ENCODE data around the gene TNFSF12. TPM values are rescaled to one million over a fixed set of nuclear protein-coding genes. Genes with fewer than 3 reads are reported as not detected.

Gene TNFSF12
- total RNA-seq, 1 experiment from 2014 or later: not detected

DNA sequence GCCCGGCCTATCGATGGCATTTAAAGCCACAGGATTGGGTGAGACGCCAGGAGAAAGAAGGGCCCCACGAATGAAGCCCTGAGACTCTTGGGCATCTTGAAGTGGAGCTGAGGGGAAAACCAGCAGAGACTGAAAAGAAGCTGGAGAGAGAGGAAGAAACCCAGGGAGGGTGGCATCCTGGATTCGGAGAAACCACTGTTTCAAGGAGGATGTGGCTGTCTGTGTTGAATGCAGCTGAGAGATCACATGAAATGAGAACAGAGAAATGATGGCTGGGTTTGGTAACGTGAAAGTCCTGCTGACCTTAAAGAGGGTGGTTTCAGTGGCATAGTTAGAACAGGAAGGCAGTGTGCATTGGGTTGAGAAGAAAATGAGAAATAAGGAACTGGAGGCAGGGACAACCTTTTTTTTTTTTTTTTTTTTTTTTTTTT lies 3.8 kb downstream of the TNFSF12 start:
- no peak overlapping the region for H3K27ac Mint-ChIP-seq (ENCODE audit: unreplicated experiment)
- CTCF ChIA-PET: no interaction called here
- no peaks in the 10 kb centered on the region for H3K9me3 ChIP-seq
- no peaks in the 10 kb centered on the region for H3K27me3 ChIP-seq (replicated peaks; ENCODE audit: control insufficient read depth, insufficient read depth, low read length)
- DNase-seq: no peak
- no peaks in the 10 kb centered on the region for H3K9me3 Mint-ChIP-seq (ENCODE audit: unreplicated experiment)
- H3K4me1 ChIP-seq: peaks cover 4% of the 10 kb centered on the region; the same call in 1 of the 2 replicates
- H3K4me1 Mint-ChIP-seq (ENCODE audit: low read depth, unreplicated experiment): peaks cover 17% of the 10 kb centered on the region
- H3K36me3 ChIP-seq (ENCODE audit: control insufficient read depth, insufficient read depth, low read length): no peaks in the 10 kb centered on the region
- no TSS peak for BruUV-seq (replicated peaks)
- H3K4me3 Mint-ChIP-seq (ENCODE audit: unreplicated experiment): no peak overlapping the region
- H3K36me3 Mint-ChIP-seq (ENCODE audit: insufficient read depth, unreplicated experiment): peaks cover 9% of the 10 kb centered on the region
- H3K27me3 Mint-ChIP-seq (ENCODE audit: insufficient read depth, unreplicated experiment): no peaks in the 10 kb centered on the region
- TF ChIP-seq, protein P1, sequence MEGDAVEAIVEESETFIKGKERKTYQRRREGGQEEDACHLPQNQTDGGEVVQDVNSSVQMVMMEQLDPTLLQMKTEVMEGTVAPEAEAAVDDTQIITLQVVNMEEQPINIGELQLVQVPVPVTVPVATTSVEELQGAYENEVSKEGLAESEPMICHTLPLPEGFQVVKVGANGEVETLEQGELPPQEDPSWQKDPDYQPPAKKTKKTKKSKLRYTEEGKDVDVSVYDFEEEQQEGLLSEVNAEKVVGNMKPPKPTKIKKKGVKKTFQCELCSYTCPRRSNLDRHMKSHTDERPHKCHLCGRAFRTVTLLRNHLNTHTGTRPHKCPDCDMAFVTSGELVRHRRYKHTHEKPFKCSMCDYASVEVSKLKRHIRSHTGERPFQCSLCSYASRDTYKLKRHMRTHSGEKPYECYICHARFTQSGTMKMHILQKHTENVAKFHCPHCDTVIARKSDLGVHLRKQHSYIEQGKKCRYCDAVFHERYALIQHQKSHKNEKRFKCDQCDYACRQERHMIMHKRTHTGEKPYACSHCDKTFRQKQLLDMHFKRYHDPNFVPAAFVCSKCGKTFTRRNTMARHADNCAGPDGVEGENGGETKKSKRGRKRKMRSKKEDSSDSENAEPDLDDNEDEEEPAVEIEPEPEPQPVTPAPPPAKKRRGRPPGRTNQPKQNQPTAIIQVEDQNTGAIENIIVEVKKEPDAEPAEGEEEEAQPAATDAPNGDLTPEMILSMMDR (IDR thresholded peaks at IDR 0.05; ENCODE audit: insufficient read depth in 1 of 2, low read depth in 1 of 2, low read length in 1 of 2, severe bottlenecking in 1 of 2, unreplicated experiment in 1 of 2): no peak
- H3K4me3 ChIP-seq (ENCODE audit: low read depth, low read length): no peak overlapping the region
- intact Hi-C loops (cut with micrococcal nuclease; ENCODE audit: unreplicated experiment): no loop called here
- POLR2A ChIA-PET: no interaction called here

DNA sequence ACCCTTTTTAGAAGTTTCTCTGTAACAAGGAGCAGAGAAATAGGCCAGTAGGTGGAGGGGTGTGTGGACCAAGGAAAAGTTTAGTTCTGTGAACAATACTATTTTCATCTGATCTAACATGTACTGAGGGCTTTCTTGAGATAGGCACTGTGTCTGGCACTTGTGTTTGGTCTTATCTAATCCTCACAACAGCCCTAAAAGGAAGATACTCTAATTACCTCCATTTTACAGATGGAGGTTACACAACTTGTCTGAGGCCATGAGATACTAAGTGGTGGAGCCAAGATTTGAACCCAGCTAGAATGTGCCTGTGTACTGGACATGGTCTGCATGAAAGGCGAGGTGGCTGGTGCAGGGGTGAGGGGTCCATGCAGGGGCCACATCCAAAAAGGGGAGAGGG lies 4.5 kb downstream of the TNFSF12 start:
- TF ChIP-seq, protein P1 (IDR thresholded peaks at IDR 0.05; ENCODE audit: insufficient read depth in 1 of 2, low read depth in 1 of 2, low read length in 1 of 2, severe bottlenecking in 1 of 2, unreplicated experiment in 1 of 2): no peak
- ChIA-PET POLR2A (no interaction called here), CTCF (no interaction called here)
- no peaks in the 10 kb centered on the region for H3K27me3 Mint-ChIP-seq (ENCODE audit: insufficient read depth, unreplicated experiment)
- intact Hi-C loops (cut with micrococcal nuclease; ENCODE audit: unreplicated experiment): no loop called here
- peaks cover 9% of the 10 kb centered on the region for H3K36me3 Mint-ChIP-seq (ENCODE audit: insufficient read depth, unreplicated experiment)
- H3K4me3 Mint-ChIP-seq (ENCODE audit: unreplicated experiment): no peak overlapping the region
- DNase-seq: no peak
- H3K4me1 ChIP-seq: peaks cover 4% of the 10 kb centered on the region; the same call in 1 of the 2 replicates
- H3K36me3 ChIP-seq (ENCODE audit: control insufficient read depth, insufficient read depth, low read length): no peaks in the 10 kb centered on the region
- H3K9me3 Mint-ChIP-seq (ENCODE audit: unreplicated experiment): no peaks in the 10 kb centered on the region
- BruUV-seq (replicated peaks): no TSS peak
- H3K4me3 ChIP-seq (ENCODE audit: low read depth, low read length): no peak overlapping the region
- peaks cover 17% of the 10 kb centered on the region for H3K4me1 Mint-ChIP-seq (ENCODE audit: low read depth, unreplicated experiment)
- no peak overlapping the region for H3K27ac Mint-ChIP-seq (ENCODE audit: unreplicated experiment)
- H3K9me3 ChIP-seq: no peaks in the 10 kb centered on the region
- H3K27me3 ChIP-seq (replicated peaks; ENCODE audit: control insufficient read depth, insufficient read depth, low read length): no peaks in the 10 kb centered on the region

DNA sequence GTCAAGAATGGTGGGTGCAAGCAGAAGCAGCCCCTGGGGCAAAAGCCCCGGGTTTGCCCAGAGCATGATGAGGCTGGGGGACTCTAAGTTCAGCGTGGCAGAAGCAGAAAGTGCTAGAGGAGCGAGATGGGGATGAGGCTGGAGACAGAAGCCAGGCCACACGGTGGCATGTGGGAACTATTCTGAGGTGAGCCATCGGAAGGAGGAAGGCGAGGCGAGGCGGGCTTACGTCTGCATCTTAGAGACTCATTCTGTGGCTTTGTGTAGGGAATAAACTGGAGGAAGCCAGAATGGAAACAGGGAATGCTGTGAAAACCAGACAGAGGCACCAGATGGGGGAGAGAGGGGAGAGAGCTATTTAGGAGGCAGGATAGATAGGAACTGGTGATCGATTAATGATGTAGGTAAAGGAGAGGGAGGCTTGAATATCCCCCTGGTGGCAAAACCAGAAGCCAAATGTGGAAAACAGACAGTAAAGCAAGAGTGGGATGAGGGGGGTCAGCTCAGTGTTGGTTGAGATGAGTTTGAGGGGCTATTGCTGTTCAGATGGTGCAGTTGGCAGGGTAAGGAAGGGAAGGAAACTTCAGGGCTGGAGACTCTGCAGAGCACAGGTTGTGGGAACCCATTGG lies 6.6 kb downstream of the TNFSF12 start:
- POLR2A ChIA-PET: no interaction called here
- no peak overlapping the region for H3K27ac Mint-ChIP-seq (ENCODE audit: unreplicated experiment)
- intact Hi-C loops (cut with micrococcal nuclease; ENCODE audit: unreplicated experiment): no loop called here

More for the DNA sequence above, 6.6 kb downstream of the TNFSF12 start:
- H3K9me3 ChIP-seq: no peaks in the 10 kb centered on the region
- no peak for DNase-seq
- no peaks in the 10 kb centered on the region for H3K27me3 Mint-ChIP-seq (ENCODE audit: insufficient read depth, unreplicated experiment)
- H3K4me1 Mint-ChIP-seq (ENCODE audit: low read depth, unreplicated experiment): peaks cover 17% of the 10 kb centered on the region
- TF ChIP-seq, protein P1 (IDR thresholded peaks at IDR 0.05; ENCODE audit: insufficient read depth in 1 of 2, low read depth in 1 of 2, low read length in 1 of 2, severe bottlenecking in 1 of 2, unreplicated experiment in 1 of 2): no peak
- CTCF ChIA-PET: no interaction called here
- H3K4me3 ChIP-seq (ENCODE audit: low read depth, low read length): no peak overlapping the region
- no TSS peak for BruUV-seq (replicated peaks)
- no peaks in the 10 kb centered on the region for H3K36me3 ChIP-seq (ENCODE audit: control insufficient read depth, insufficient read depth, low read length)
- H3K9me3 Mint-ChIP-seq (ENCODE audit: unreplicated experiment): no peaks in the 10 kb centered on the region
- H3K4me3 Mint-ChIP-seq (ENCODE audit: unreplicated experiment): no peak overlapping the region
- peaks cover 9% of the 10 kb centered on the region for H3K36me3 Mint-ChIP-seq (ENCODE audit: insufficient read depth, unreplicated experiment)
- peaks cover 4% of the 10 kb centered on the region; the same call in 1 of the 2 replicates for H3K4me1 ChIP-seq
- H3K27me3 ChIP-seq (replicated peaks; ENCODE audit: control insufficient read depth, insufficient read depth, low read length): no peaks in the 10 kb centered on the region

All from Caco-2 (cell line).